Ovary (tissue), 9 donors: ENCODE data around the gene WNT7B. TPM values are rescaled to one million over a fixed set of nuclear protein-coding genes. Genes with fewer than 3 reads are reported as not detected.

Source experiments
- DNase-seq, 5 donors: peaks; one replicate each; pipeline ENCODE4 v3.0.0-alpha.2; 2019 to 2020
- H3K27ac ChIP-seq, 2 donors: fragments of 200-600 bp; one replicate each; pipeline versions ENCODE4 v1.5.1 to v1.8.0; 2019 to 2022
- H3K27me3 ChIP-seq: fragments of 200-600 bp; one replicate; pipeline ENCODE4 v1.8.0; 2022
- H3K36me3 ChIP-seq: fragments of 200-600 bp; sonication (generic); one replicate; pipeline ENCODE4 v1.5.1; 2019
- H3K4me1 ChIP-seq: one replicate; pipeline ENCODE4 v1.8.1; 2013; ENCODE audit warnings: mild to moderate bottlenecking, moderate library complexity; ENCODE audit not compliant: insufficient read depth
- H3K4me3 ChIP-seq: fragments of 200-600 bp; sonication (generic); one replicate; pipeline ENCODE4 v1.5.1; 2017
- H3K9me3 ChIP-seq, 2 donors: fragments of 200-600 bp in 1 of 2; sonication (generic) in 1 of 2; one replicate each; pipeline versions ENCODE4 v1.5.1 to v1.8.1; 2013 to 2019; ENCODE audit warnings: mild to moderate bottlenecking in 1 of 2, moderate library complexity in 1 of 2
- EP300 ChIP-seq: sonication (generic); formaldehyde crosslinking; IDR thresholded peaks from one replicate; pipeline ENCODE4 v1.6.1; 2017; ENCODE audit warnings: antibody characterized with exemption
- POLR2A ChIP-seq: fragments of 450-650 bp; IDR thresholded peaks from one replicate; pipeline ENCODE4 v1.6.1; 2017; ENCODE audit warnings: antibody characterized with exemption, mild to moderate bottlenecking, moderate library complexity
- WGBS, 3 donors: extraction: QIAGEN DNeasy Blood & Tissue Kit in 1 of 3; methylation state at CpG; one replicate each; pipeline versions ENCODE4 v1.1.5 to v1.1.7; 2013 to 2017; 5-methylcytosine and 5-hydroxymethylcytosine counted together
- intact Hi-C, 4 donors: fragments of 100-400 bp; cut with DNase I; formaldehyde crosslinking; loops; one replicate each; pipeline versions ENCODE4 v1.11.0 to v1.15.1; 2022 to 2023
- polyA plus RNA-seq, 2 donors: library from polyadenylated mRNA; stranded (reverse); fragments of 200-250 nt in 1 of 2; fragments of 350-450 nt in 1 of 2; fragmentation: Illumina TruSeq in 1 of 2; extraction: RNeasy Lipid Tissue Mini Kit (QIAGEN cat#74804) in 1 of 2; gene quantifications; one replicate each; pipeline ENCODE4 v1.2.3, GENCODE V29; 2013 to 2014
- total RNA-seq, 7 donors: library from RNA; depleted of rRNA in 2 of 7; stranded (reverse); fragments of >200 nt in 2 of 7; fragmentation: NEBNext Ultra II Directional in 3 of 7; extraction: Animal tissue kit (Norgen Biotek cat#: 25700) in 3 of 7; gene quantifications; one replicate each; pipeline versions ENCODE4 v1.1.0 to v1.2.4, GENCODE V29; 2016 to 2023
- TF ChIP-seq, protein P1 (sequence below), 3 donors: fragments of 450-650 bp in 2 of 3; fragments of 200-600 bp in 1 of 3; IDR thresholded peaks; one replicate each; pipeline versions ENCODE4 v1.5.1 to v1.8.0; 2016 to 2022; ENCODE audit warnings: antibody characterized with exemption in 3 of 3, mild to moderate bottlenecking in 1 of 3
- donor health status: DM: no; HTN: no; CAD: no; lungs with moderate emphysema.
- donor health status: DM: no; HTN: no; CAD: no.
- donor health status: Bipolar disorder and iron deficiency.
- donor health status: DM: yes; HTN: yes; CAD: no.
- donor health status: DM: no; HTN: no; CAD: no.
- donor health status: DM: yes; HTN: yes; CAD: no.

WNT7B gene
- total and polyA plus RNA-seq, 9 donors, result 0.22 to 2.5 (median 0.59) TPM; not detected in 5

GRCh38 chr22:45991098-45991497 lies 14.1 kb upstream of the WNT7B start:
- no peak overlapping the region for H3K27ac ChIP-seq
- DNase-seq, result no peak
- no peaks in the 10 kb centered on the region for H3K36me3 ChIP-seq
- H3K4me3 ChIP-seq, result no peak overlapping the region
- H3K9me3 ChIP-seq, result no peaks in the 10 kb centered on the region
- H3K4me1 ChIP-seq, result peaks cover 1% of the 10 kb centered on the region
- no peak for TF ChIP-seq POLR2A
- TF ChIP-seq EP300, result no peak
- TF ChIP-seq, protein P1, sequence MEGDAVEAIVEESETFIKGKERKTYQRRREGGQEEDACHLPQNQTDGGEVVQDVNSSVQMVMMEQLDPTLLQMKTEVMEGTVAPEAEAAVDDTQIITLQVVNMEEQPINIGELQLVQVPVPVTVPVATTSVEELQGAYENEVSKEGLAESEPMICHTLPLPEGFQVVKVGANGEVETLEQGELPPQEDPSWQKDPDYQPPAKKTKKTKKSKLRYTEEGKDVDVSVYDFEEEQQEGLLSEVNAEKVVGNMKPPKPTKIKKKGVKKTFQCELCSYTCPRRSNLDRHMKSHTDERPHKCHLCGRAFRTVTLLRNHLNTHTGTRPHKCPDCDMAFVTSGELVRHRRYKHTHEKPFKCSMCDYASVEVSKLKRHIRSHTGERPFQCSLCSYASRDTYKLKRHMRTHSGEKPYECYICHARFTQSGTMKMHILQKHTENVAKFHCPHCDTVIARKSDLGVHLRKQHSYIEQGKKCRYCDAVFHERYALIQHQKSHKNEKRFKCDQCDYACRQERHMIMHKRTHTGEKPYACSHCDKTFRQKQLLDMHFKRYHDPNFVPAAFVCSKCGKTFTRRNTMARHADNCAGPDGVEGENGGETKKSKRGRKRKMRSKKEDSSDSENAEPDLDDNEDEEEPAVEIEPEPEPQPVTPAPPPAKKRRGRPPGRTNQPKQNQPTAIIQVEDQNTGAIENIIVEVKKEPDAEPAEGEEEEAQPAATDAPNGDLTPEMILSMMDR (IDR thresholded peaks at IDR 0.05), result no peak
- intact Hi-C loops, result loop anchor here (10.0 kb wide), 5 partner anchors 304 to 554 kb away; partner anchors contain the start of genes CELSR1 (in 1 of the 4) and GTSE1 (in 1 of the 4)
- 65 to 75% (median 74%) methylated on average over 7 of the region's 7 CpGs for WGBS, 3 donors
- H3K27me3 ChIP-seq, result no peaks in the 10 kb centered on the region

GRCh38 chr22:45987136-45987861 lies 10.3 kb upstream of the WNT7B start:
- TF ChIP-seq EP300 (no peak), POLR2A (no peak)
- TF ChIP-seq, protein P1 (IDR thresholded peaks at IDR 0.05), result no peak
- Histone ChIP-seq H3K4me3 (no peak overlapping the region), H3K4me1 (no peaks in the 10 kb centered on the region), H3K9me3 (no peaks in the 10 kb centered on the region), H3K27me3 (no peaks in the 10 kb centered on the region), H3K36me3 (no peaks in the 10 kb centered on the region), H3K27ac (no peak overlapping the region)
- intact Hi-C loops, result no loop called here
- DNase-seq, result no peak
- WGBS, 3 donors, result 88 to 92% (median 89%) methylated on average over 7 of the region's 7 CpGs

- TF ChIP-seq POLR2A (no peak), EP300 (no peak)
- TF ChIP-seq, protein P1 (IDR thresholded peaks at IDR 0.05), result no peak
- WGBS, 3 donors, result 83 to 96% (median 84%) methylated on average over 1 of the region's 1 CpG
- no peak for DNase-seq
- Histone ChIP-seq H3K27me3 (no peaks in the 10 kb centered on the region), H3K4me1 (no peaks in the 10 kb centered on the region), H3K36me3 (no peaks in the 10 kb centered on the region), H3K27ac (no peak overlapping the region), H3K9me3 (no peaks in the 10 kb centered on the region), H3K4me3 (no peak overlapping the region)
- intact Hi-C loops, result no loop called here
Observed at GRCh38 chr22:45984316-45984916, 7.5 kb upstream of the WNT7B start.

- intact Hi-C loops, result no loop called here
- no peak for TF ChIP-seq EP300
- 31 to 41% (median 34%) methylated on average over 5 of the region's 5 CpGs for WGBS, 3 donors
- Histone ChIP-seq H3K4me1 (peaks cover 2% of the 10 kb centered on the region), H3K4me3 (no peak overlapping the region), H3K9me3 (no peaks in the 10 kb centered on the region), H3K27ac (no peak overlapping the region), H3K27me3 (no peaks in the 10 kb centered on the region), H3K36me3 (no peaks in the 10 kb centered on the region)
- no peak for DNase-seq
Observed at GRCh38 chr22:45983797-45984196, 6.8 kb upstream of the WNT7B start.

DNA sequence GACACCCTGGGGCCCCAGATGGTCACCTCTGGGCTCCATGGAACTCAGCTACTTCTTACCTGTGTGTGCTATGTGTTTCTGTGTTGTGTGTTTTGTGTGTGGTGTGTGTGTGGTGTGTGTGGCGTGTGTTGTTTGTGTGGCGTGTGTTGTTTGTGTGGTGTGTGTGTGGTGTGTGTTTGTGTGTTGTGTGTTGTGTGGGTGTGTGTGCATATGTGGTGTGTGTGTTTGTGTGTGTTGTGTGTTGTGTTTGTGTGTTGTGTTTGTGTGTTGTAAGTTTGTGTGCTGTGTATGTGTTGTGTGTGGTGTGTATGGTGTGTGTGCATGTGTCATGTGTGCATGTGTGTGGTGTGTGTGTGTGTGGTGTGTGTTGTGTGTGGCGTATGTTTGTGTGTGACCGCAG lies 3.8 kb upstream of the WNT7B start:
- no peak for DNase-seq
- intact Hi-C loops, result no loop called here
- H3K36me3 ChIP-seq, result no peaks in the 10 kb centered on the region
- H3K27me3 ChIP-seq, result no peaks in the 10 kb centered on the region
- no peaks in the 10 kb centered on the region for H3K9me3 ChIP-seq
- H3K4me3 ChIP-seq, result no peak overlapping the region
- WGBS, 3 donors, result 89 to 93% (median 91%) methylated on average over 4 of the region's 4 CpGs
- H3K27ac ChIP-seq, result no peak overlapping the region
- peaks cover 2% of the 10 kb centered on the region for H3K4me1 ChIP-seq
- no peak for TF ChIP-seq EP300
- TF ChIP-seq POLR2A, result no peak
- TF ChIP-seq, protein P1 (IDR thresholded peaks at IDR 0.05), result no peak
